A549 (cell line): ENCODE data around the gene DNAH7.

ENCODE experiments used
- CTCF ChIP-seq: fragments of >200 bp; sonication (Bioruptor Twin); formaldehyde crosslinking; IDR thresholded peaks from 3 replicates; pipeline ENCODE4 v1.5.1; 2016
- ESRRA ChIP-seq: fragments of 150-350 bp; IDR thresholded peaks from 2 replicates; pipeline ENCODE4 v1.6.1; 2014; ENCODE audit warnings: mild to moderate bottlenecking, low read length, borderline replicate concordance
- HOXB5 ChIP-seq: fragments of 250-450 bp; sonication (Bioruptor Pico); IDR thresholded peaks from 2 replicates; pipeline ENCODE4 v1.5.0; 2020; ENCODE audit warnings: mild to moderate bottlenecking, moderate library complexity
- MAZ ChIP-seq: fragments of 150-350 bp; IDR thresholded peaks from 2 replicates; pipeline ENCODE4 v1.6.1; 2014; ENCODE audit warnings: antibody characterized with exemption, low read depth, low read length, borderline replicate concordance

- TF ChIP-seq CTCF (no peak), HOXB5 (no peak), ESRRA (no peak), MAZ (no peak)
Measured at GRCh38 chr2:195732574-195732973, 336.1 kb downstream of the DNAH7 start.
